Tibial nerve (tissue), 4 donors: Measurements from ENCODE around the gene ING4. TPM values are rescaled to one million over a fixed set of nuclear protein-coding genes. Genes with fewer than 3 reads are reported as not detected.

Experiments used
- DNase-seq, 2 donors: peaks; one replicate each; pipeline ENCODE4 v3.0.0-alpha.2; 2019; ENCODE audit warnings: low spot score in 2 of 2
- H3K27ac ChIP-seq, 4 donors: fragments of 200-600 bp; sonication (generic) in 3 of 4; one replicate each; pipeline ENCODE4 v1.5.1; 2017 to 2019; ENCODE audit warnings: mild to moderate bottlenecking in 1 of 4
- H3K27me3 ChIP-seq, 2 donors: fragments of 200-600 bp; sonication (generic) in 1 of 2; one replicate each; pipeline versions ENCODE4 v1.5.1 to v1.6.0; 2017 to 2019
- H3K36me3 ChIP-seq, 3 donors: fragments of 200-600 bp; sonication (generic); one replicate each; pipeline ENCODE4 v1.5.1; 2018 to 2019
- H3K4me1 ChIP-seq, 4 donors: fragments of 200-600 bp; sonication (generic) in 3 of 4; one replicate each; pipeline ENCODE4 v1.5.1; 2017 to 2019
- H3K4me3 ChIP-seq, 4 donors: fragments of 200-600 bp; sonication (generic) in 3 of 4; one replicate each; pipeline ENCODE4 v1.5.1; 2017 to 2019; ENCODE audit warnings: mild to moderate bottlenecking in 1 of 4, moderate library complexity in 1 of 4
- H3K9me3 ChIP-seq, 4 donors: fragments of 200-600 bp; sonication (generic) in 3 of 4; one replicate each; pipeline ENCODE4 v1.5.1; 2017 to 2019
- EP300 ChIP-seq, 2 donors: sonication (generic); formaldehyde crosslinking; IDR thresholded peaks; one replicate each; pipeline ENCODE4 v1.6.1; 2017; ENCODE audit warnings: antibody characterized with exemption in 2 of 2, mild to moderate bottlenecking in 1 of 2
- POLR2A ChIP-seq, 2 donors: fragments of 450-650 bp; IDR thresholded peaks; one replicate each; pipeline ENCODE4 v1.6.1; 2017; ENCODE audit warnings: antibody characterized with exemption in 2 of 2, mild to moderate bottlenecking in 2 of 2, moderate library complexity in 2 of 2
- WGBS, 2 donors: methylation state at CpG; one replicate each; pipeline ENCODE4 v1.1.5; 2018; 5-methylcytosine and 5-hydroxymethylcytosine counted together
- total RNA-seq, 4 donors: library from RNA; depleted of rRNA; stranded (reverse); fragments of >200 nt; gene quantifications; one replicate each; pipeline ENCODE4 v1.1.0, GENCODE V29; 2016
- TF ChIP-seq, protein P1 (sequence below), 5 experiments: fragments of 200-600 bp in 3 of 5; fragments of 450-650 bp in 2 of 5; sonication (generic) in 3 of 5; IDR thresholded peaks; one replicate each; pipeline ENCODE4 v1.5.1; 2016 to 2019; ENCODE audit warnings: antibody characterized with exemption in 5 of 5, mild to moderate bottlenecking in 3 of 5, moderate library complexity in 2 of 5

ING4 gene
- total RNA-seq, 4 donors from 2014 or later: 32.6 to 52.5 (median 45.3) TPM

GRCh38 chr12:6635856-6636531, 26.9 kb downstream of the ING4 start, which contains the start of gene LPAR5:
Gene LPAR5, minus strand, starts transcription at chr12:6635959. Its CDS starts 14,711 bp downstream, at chr12:6621248.
- WGBS, 2 donors: 56% methylated on average over 18 of the region's 18 CpGs
- H3K36me3 ChIP-seq: no peaks in the 10 kb centered on the region
- peaks cover 0 to 26% (median 12%) of the 10 kb centered on the region in 4 donors for H3K4me1 ChIP-seq
- H3K4me3 ChIP-seq: peak within 1 kb of the TSS in 2 of 4 donors; percentile 15 to 37
- peak within 1 kb of the TSS in 3 of 4 donors; percentile 51 to 78 (median 60) for H3K27ac ChIP-seq
- TF ChIP-seq, protein P1, sequence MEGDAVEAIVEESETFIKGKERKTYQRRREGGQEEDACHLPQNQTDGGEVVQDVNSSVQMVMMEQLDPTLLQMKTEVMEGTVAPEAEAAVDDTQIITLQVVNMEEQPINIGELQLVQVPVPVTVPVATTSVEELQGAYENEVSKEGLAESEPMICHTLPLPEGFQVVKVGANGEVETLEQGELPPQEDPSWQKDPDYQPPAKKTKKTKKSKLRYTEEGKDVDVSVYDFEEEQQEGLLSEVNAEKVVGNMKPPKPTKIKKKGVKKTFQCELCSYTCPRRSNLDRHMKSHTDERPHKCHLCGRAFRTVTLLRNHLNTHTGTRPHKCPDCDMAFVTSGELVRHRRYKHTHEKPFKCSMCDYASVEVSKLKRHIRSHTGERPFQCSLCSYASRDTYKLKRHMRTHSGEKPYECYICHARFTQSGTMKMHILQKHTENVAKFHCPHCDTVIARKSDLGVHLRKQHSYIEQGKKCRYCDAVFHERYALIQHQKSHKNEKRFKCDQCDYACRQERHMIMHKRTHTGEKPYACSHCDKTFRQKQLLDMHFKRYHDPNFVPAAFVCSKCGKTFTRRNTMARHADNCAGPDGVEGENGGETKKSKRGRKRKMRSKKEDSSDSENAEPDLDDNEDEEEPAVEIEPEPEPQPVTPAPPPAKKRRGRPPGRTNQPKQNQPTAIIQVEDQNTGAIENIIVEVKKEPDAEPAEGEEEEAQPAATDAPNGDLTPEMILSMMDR (IDR thresholded peaks at IDR 0.05): no peak
- no peak for TF ChIP-seq EP300 (IDR thresholded peaks at IDR 0.05)
- TF ChIP-seq POLR2A (IDR thresholded peaks at IDR 0.05): peak; percentile 19 to 21
- peak in 1 of 2 donors; percentile 24 for DNase-seq
- peaks cover 0 to 9% of the 10 kb centered on the region in 2 donors for H3K27me3 ChIP-seq
- H3K9me3 ChIP-seq: no peaks in the 10 kb centered on the region

GRCh38 chr12:6635375-6635855, 27.5 kb downstream of the ING4 start:
- H3K4me3 ChIP-seq: peak overlapping the region in 2 of 4 donors; percentile 15 to 37
- DNase-seq: no peak
- WGBS, 2 donors: 58 to 76% methylated on average over 5 of the region's 5 CpGs
- H3K9me3 ChIP-seq: no peaks in the 10 kb centered on the region
- no peaks in the 10 kb centered on the region for H3K36me3 ChIP-seq
- peaks cover 0 to 26% (median 14%) of the 10 kb centered on the region in 4 donors for H3K4me1 ChIP-seq
- no peak for TF ChIP-seq POLR2A (IDR thresholded peaks at IDR 0.05)
- peak overlapping the region in 3 of 4 donors; percentile 51 to 78 (median 60) for H3K27ac ChIP-seq
- H3K27me3 ChIP-seq: peaks cover 0 to 14% of the 10 kb centered on the region in 2 donors

GRCh38 chr12:6632026-6632983, 30.6 kb downstream of the ING4 start:
- TF ChIP-seq, protein P1 (IDR thresholded peaks at IDR 0.05): no peak
- TF ChIP-seq POLR2A (IDR thresholded peaks at IDR 0.05): no peak
- TF ChIP-seq EP300 (IDR thresholded peaks at IDR 0.05): peak in 1 of 2 donors; percentile 36
- Histone ChIP-seq H3K9me3 (no peaks in the 10 kb centered on the region), H3K27ac (peak overlapping the region in 3 of 4 donors; percentile 67 to 77 (median 72)), H3K4me3 (peak overlapping the region in 1 of 4 donors; percentile 15), H3K4me1 (peaks cover 0 to 26% (median 14%) of the 10 kb centered on the region in 4 donors), H3K27me3 (peaks cover 0 to 14% of the 10 kb centered on the region in 2 donors), H3K36me3 (no peaks in the 10 kb centered on the region)
- 41 to 43% methylated on average over 21 of the region's 21 CpGs for WGBS, 2 donors
- no peak for DNase-seq

DNA sequence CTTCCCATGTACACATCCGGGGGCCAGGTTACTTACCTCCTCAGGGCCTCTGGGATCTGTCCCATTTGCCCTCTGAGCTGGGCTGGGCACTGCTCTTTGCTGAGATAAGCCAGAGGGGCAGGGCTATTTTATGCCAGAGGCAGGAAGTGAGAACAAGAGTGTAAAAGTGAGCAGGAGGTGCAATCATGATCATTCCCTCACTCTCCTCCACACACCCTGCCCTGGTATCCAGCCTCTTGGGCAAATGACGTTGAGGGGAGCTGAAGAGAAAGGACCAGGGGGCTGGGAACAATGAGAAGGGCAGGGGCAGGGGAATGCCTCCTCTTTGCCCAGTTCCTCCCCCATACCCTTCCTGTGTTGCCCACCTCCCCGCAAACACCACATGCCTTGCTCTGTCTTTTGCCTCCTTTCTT, 31.4 kb downstream of the ING4 start:
- TF ChIP-seq EP300 (IDR thresholded peaks at IDR 0.05) (no peak), POLR2A (IDR thresholded peaks at IDR 0.05) (no peak)
- TF ChIP-seq, protein P1 (IDR thresholded peaks at IDR 0.05): no peak
- peaks cover 0 to 14% of the 10 kb centered on the region in 2 donors for H3K27me3 ChIP-seq
- no peaks in the 10 kb centered on the region for H3K9me3 ChIP-seq
- WGBS, 2 donors: 60 to 64% methylated on average over 3 of the region's 3 CpGs
- H3K4me1 ChIP-seq: peaks cover 0 to 26% (median 14%) of the 10 kb centered on the region in 4 donors
- peak overlapping the region in 3 of 4 donors; percentile 67 to 77 (median 72) for H3K27ac ChIP-seq
- H3K36me3 ChIP-seq: no peaks in the 10 kb centered on the region
- DNase-seq: no peak
- peak overlapping the region in 1 of 4 donors; percentile 15 for H3K4me3 ChIP-seq

- 48 to 51% methylated on average over 5 of the region's 5 CpGs for WGBS, 2 donors
- Histone ChIP-seq H3K4me3 (no peak overlapping the region), H3K36me3 (no peaks in the 10 kb centered on the region), H3K9me3 (no peaks in the 10 kb centered on the region), H3K4me1 (peaks cover 0 to 26% (median 14%) of the 10 kb centered on the region in 4 donors), H3K27ac (peak overlapping the region in 1 of 4 donors; percentile 77), H3K27me3 (peaks cover 0 to 14% of the 10 kb centered on the region in 2 donors)
- TF ChIP-seq, protein P1 (IDR thresholded peaks at IDR 0.05): no peak
- TF ChIP-seq POLR2A (IDR thresholded peaks at IDR 0.05): no peak
- no peak for TF ChIP-seq EP300 (IDR thresholded peaks at IDR 0.05)
- no peak for DNase-seq
Observed at GRCh38 chr12:6630736-6631135, 32.2 kb downstream of the ING4 start.
